A673 (cell line): ENCODE results near the gene PAPPA. TPM values are rescaled to one million over a fixed set of nuclear protein-coding genes. Genes with fewer than 3 reads are reported as not detected.
A peak's percentile ranks its signal among the peaks of the same experiment; 100 is the strongest.

Source experiments
- BruUV-seq: library from RNA; stranded (reverse); fragments of 400-500 nt; replicated peaks from 2 replicates; lab custom pipeline; 2021; lab: Mats Ljungman, UMichigan
- CTCF ChIA-PET: fragments of 300-600 bp; sonication (Branson Sonifier 250); formaldehyde crosslinking; loops from one replicate; lab custom pipeline; 2022; ENCODE audit warnings: antibody characterized with exemption; lab: Charles Lee
- POLR2A ChIA-PET: fragments of 300-600 bp; sonication (Branson Sonifier 250); formaldehyde crosslinking; loops from one replicate; lab custom pipeline; 2022; ENCODE audit warnings: antibody characterized with exemption; ENCODE audit not compliant: low non-redundant PET; lab: Charles Lee
- DNase-seq: peaks from one replicate; pipeline ENCODE4 v3.0.0-alpha.2; 2015; ENCODE audit warnings: low spot score
- H3K27ac ChIP-seq: fragments of 200-600 bp; sonication (generic); 2 replicates; pipeline ENCODE4 v1.5.1; 2016; ENCODE audit warnings: mixed run types, low read depth, mild to moderate bottlenecking, mixed read lengths, antibody characterized with exemption, low read length; ENCODE audit not compliant: poor library complexity, severe bottlenecking
- H3K27me3 ChIP-seq: fragments of 200-600 bp; sonication (generic); replicated peaks from 2 replicates; pipeline ENCODE4 v1.6.1; 2017; ENCODE audit warnings: mixed run types, low read depth, mild to moderate bottlenecking, mixed read lengths, antibody characterized with exemption, low read length; ENCODE audit not compliant: insufficient read depth, poor library complexity
- H3K36me3 ChIP-seq: fragments of 200-600 bp; sonication (generic); 2 replicates; pipeline ENCODE4 v1.6.1; 2016; ENCODE audit warnings: mixed run types, mild to moderate bottlenecking, mixed read lengths, antibody characterized with exemption, low read length; ENCODE audit not compliant: insufficient read depth, poor library complexity, severe bottlenecking
- H3K4me1 ChIP-seq: fragments of 200-600 bp; sonication (generic); 2 replicates; pipeline ENCODE4 v1.6.1; 2017; ENCODE audit warnings: mixed run types, mild to moderate bottlenecking, mixed read lengths, antibody characterized with exemption, low read length; ENCODE audit not compliant: insufficient read depth, poor library complexity, severe bottlenecking
- H3K4me3 ChIP-seq: fragments of 200-600 bp; sonication (generic); 2 replicates; pipeline ENCODE4 v1.5.1; 2016; ENCODE audit warnings: low read depth, mixed run types, mild to moderate bottlenecking, mixed read lengths, low read length; ENCODE audit not compliant: poor library complexity, severe bottlenecking
- H3K9me3 ChIP-seq: fragments of 200-600 bp; sonication (generic); 2 replicates; pipeline ENCODE4 v1.6.1; 2016; ENCODE audit warnings: mixed run types, low read depth, mild to moderate bottlenecking, mixed read lengths, antibody characterized with exemption, low read length; ENCODE audit not compliant: poor library complexity, severe bottlenecking
- CTCF ChIP-seq: fragments of 300-800, 200-600 bp; sonication (generic); conservative IDR thresholded peaks from 2 replicates; pipeline ENCODE4 v1.5.1; 2017; ENCODE audit warnings: low read depth, mild to moderate bottlenecking, antibody characterized with exemption, low read length, moderate library complexity, mixed read lengths
- EZH2 ChIP-seq: fragments of 200-600 bp; sonication (generic); IDR thresholded peaks from 2 replicates; pipeline ENCODE4 v1.6.1; 2017; ENCODE audit warnings: borderline replicate concordance, low read depth, mild to moderate bottlenecking, mixed read lengths, antibody characterized with exemption, low read length; ENCODE audit not compliant: poor library complexity, severe bottlenecking
- intact Hi-C: fragments of 100-400 bp; cut with micrococcal nuclease; formaldehyde crosslinking; loops from one replicate; pipeline ENCODE4 v1.10.0; 2022; ENCODE audit not compliant: unreplicated experiment
- total RNA-seq: library from RNA; stranded (reverse); gene quantifications from 2 replicates; pipeline ENCODE4 v1.2.3, GENCODE V29; 2021

PAPPA gene
- total RNA-seq, 1 experiment from 2014 or later, result 47.4 TPM

- BruUV-seq, result no TSS peak
- no peak overlapping the region for H3K4me3 ChIP-seq
- H3K9me3 ChIP-seq, result no peaks in the 10 kb centered on the region
- peaks cover 66% of the 10 kb centered on the region for H3K36me3 ChIP-seq
- no peaks in the 10 kb centered on the region for H3K27me3 ChIP-seq
- DNase-seq, result peak; percentile 71
- TF ChIP-seq EZH2, result no peak
- 0 out of 2 replicates have a peak, but pooled peaks have one; percentile 15 for TF ChIP-seq CTCF
- no peak overlapping the region for H3K27ac ChIP-seq
- ChIA-PET POLR2A (interaction anchor here (0.6 kb wide), 1 partner anchor 155 kb away, joined by 3 read pairs; no protein-coding TSS in a partner anchor), CTCF (no interaction called here)
- intact Hi-C loops, result no loop called here
- peaks cover 19% of the 10 kb centered on the region for H3K4me1 ChIP-seq
Measured at GRCh38 chr9:116191576-116192415, 38.2 kb downstream of the PAPPA start.

- Histone ChIP-seq H3K9me3 (no peaks in the 10 kb centered on the region), H3K27me3 (no peaks in the 10 kb centered on the region), H3K27ac (no peak overlapping the region), H3K36me3 (peaks cover 49% of the 10 kb centered on the region), H3K4me3 (no peak overlapping the region), H3K4me1 (peaks cover 19% of the 10 kb centered on the region)
- intact Hi-C loops, result no loop called here
- ChIA-PET POLR2A (no interaction called here), CTCF (interaction anchor here (0.5 kb wide), 1 partner anchor 40 kb away, joined by 5 read pairs; the partner anchor contains the start of gene PAPPA)
- DNase-seq, result no peak
- no TSS peak for BruUV-seq
- TF ChIP-seq EZH2, result no peak
- no peak for TF ChIP-seq CTCF
Measured at GRCh38 chr9:116193636-116194035, 40.0 kb downstream of the PAPPA start.

GRCh38 chr9:116196806-116197205 lies 43.2 kb downstream of the PAPPA start:
- Histone ChIP-seq H3K4me1 (peaks cover 3% of the 10 kb centered on the region), H3K4me3 (no peak overlapping the region), H3K9me3 (no peaks in the 10 kb centered on the region), H3K36me3 (peaks cover 35% of the 10 kb centered on the region), H3K27me3 (no peaks in the 10 kb centered on the region), H3K27ac (no peak overlapping the region)
- ChIA-PET CTCF (no interaction called here), POLR2A (no interaction called here)
- BruUV-seq, result no TSS peak
- intact Hi-C loops, result no loop called here
- DNase-seq, result no peak
- TF ChIP-seq EZH2 (no peak), CTCF (no peak)
